ENCODE results near the gene UBE4B.

GRCh38 chr1:10057343-10057742 lies 24.6 kb downstream of the UBE4B start:
- TF ChIP-seq CTCF (IDR thresholded peaks at IDR 0.05) (no peak), POLR2A (IDR thresholded peaks at IDR 0.05; ENCODE audit: low read length) (no peak)
